ENCODE results near the gene ADGRF4.

ADGRF4 gene

GRCh38 chr6:47678739-47679138 is 19.6 kb upstream of the ADGRF4 start:
- no peaks in the 10 kb centered on the region for H3K9me3 ChIP-seq (ENCODE audit: low read length)
- H3K9me2 ChIP-seq (ENCODE audit: low read depth, low read length), result no peaks in the 10 kb centered on the region
- H3K79me2 ChIP-seq (ENCODE audit: insufficient read depth, low read length), result no peaks in the 10 kb centered on the region
- no peak overlapping the region for H2AFZ ChIP-seq (ENCODE audit: low read length)
- no peak overlapping the region for H3K27ac ChIP-seq (ENCODE audit: low read depth, low read length, poor library complexity, severe bottlenecking)
- no peak overlapping the region for H3K4me3 ChIP-seq (ENCODE audit: low read depth, low read length, poor library complexity, severe bottlenecking)
- TF ChIP-seq CTCF (IDR thresholded peaks at IDR 0.05; ENCODE audit: low read length) (no peak), EZH2 (IDR thresholded peaks at IDR 0.05; ENCODE audit: borderline replicate concordance, low read length) (no peak)
- H3F3A ChIP-seq (ENCODE audit: insufficient read depth, low read length), result no peaks in the 10 kb centered on the region
- no peaks in the 10 kb centered on the region for H3K4me1 ChIP-seq (ENCODE audit: insufficient read depth, low read length, severe bottlenecking)
- no peak overlapping the region for H3K9ac ChIP-seq (ENCODE audit: low read length)
- H3K4me2 ChIP-seq (ENCODE audit: low read length), result no peak overlapping the region
- H3K36me3 ChIP-seq (ENCODE audit: insufficient read depth, low read length), result no peaks in the 10 kb centered on the region
- H4K20me1 ChIP-seq (ENCODE audit: insufficient read depth, low read length), result no peaks in the 10 kb centered on the region
- H3K27me3 ChIP-seq (ENCODE audit: insufficient read depth, low read length), result no peaks in the 10 kb centered on the region; the same call in 1 of the 2 replicates

GRCh38 chr6:47679322-47679906 is 19.0 kb upstream of the ADGRF4 start:
- H3K9me2 ChIP-seq (ENCODE audit: low read depth, low read length), result no peaks in the 10 kb centered on the region

DNA sequence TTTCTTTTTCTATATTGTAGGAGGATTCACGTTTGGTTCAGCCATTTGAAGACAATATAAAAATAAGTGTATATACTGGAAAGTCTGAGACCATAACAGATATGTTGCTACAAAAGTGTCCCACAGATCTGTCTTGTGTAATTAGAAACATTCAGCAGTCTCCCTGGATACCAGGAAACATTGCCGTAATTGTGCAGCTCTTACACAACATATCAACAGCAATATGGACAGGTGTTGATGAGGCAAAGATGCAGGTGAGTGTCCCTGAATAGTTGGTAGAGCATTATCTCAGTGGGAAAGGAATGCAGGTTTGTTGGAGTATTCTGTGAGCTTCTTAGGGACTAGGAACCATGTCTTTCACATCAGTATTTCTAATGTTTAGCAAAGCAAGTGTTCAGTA is 18.3 kb upstream of the ADGRF4 start:
- H3K9me3 ChIP-seq (ENCODE audit: low read length), result no peaks in the 10 kb centered on the region
- no peaks in the 10 kb centered on the region for H4K20me1 ChIP-seq (ENCODE audit: insufficient read depth, low read length)
- H3K4me2 ChIP-seq (ENCODE audit: low read length), result no peak overlapping the region
- no peaks in the 10 kb centered on the region for H3K79me2 ChIP-seq (ENCODE audit: insufficient read depth, low read length)
- H3K27ac ChIP-seq (ENCODE audit: low read depth, low read length, poor library complexity, severe bottlenecking), result no peak overlapping the region
- H3K4me1 ChIP-seq (ENCODE audit: insufficient read depth, low read length, severe bottlenecking), result no peaks in the 10 kb centered on the region
- no peaks in the 10 kb centered on the region for H3F3A ChIP-seq (ENCODE audit: insufficient read depth, low read length)
- no peaks in the 10 kb centered on the region for H3K9me2 ChIP-seq (ENCODE audit: low read depth, low read length)
- H3K36me3 ChIP-seq (ENCODE audit: insufficient read depth, low read length), result no peaks in the 10 kb centered on the region
- no peak overlapping the region for H3K4me3 ChIP-seq (ENCODE audit: low read depth, low read length, poor library complexity, severe bottlenecking)
- H3K9ac ChIP-seq (ENCODE audit: low read length), result no peak overlapping the region
- no peaks in the 10 kb centered on the region; the same call in 1 of the 2 replicates for H3K27me3 ChIP-seq (ENCODE audit: insufficient read depth, low read length)
- no peak overlapping the region for H2AFZ ChIP-seq (ENCODE audit: low read length)
- TF ChIP-seq CTCF (IDR thresholded peaks at IDR 0.05; ENCODE audit: low read length) (no peak), EZH2 (IDR thresholded peaks at IDR 0.05; ENCODE audit: borderline replicate concordance, low read length) (no peak)

More at GRCh38 chr6:47679322-47679906, 19.0 kb upstream of the ADGRF4 start:
- Histone ChIP-seq H3K4me1 (ENCODE audit: insufficient read depth, low read length, severe bottlenecking) (no peaks in the 10 kb centered on the region), H4K20me1 (ENCODE audit: insufficient read depth, low read length) (no peaks in the 10 kb centered on the region), H3F3A (ENCODE audit: insufficient read depth, low read length) (no peaks in the 10 kb centered on the region), H3K79me2 (ENCODE audit: insufficient read depth, low read length) (no peaks in the 10 kb centered on the region), H3K4me2 (ENCODE audit: low read length) (no peak overlapping the region), H3K9ac (ENCODE audit: low read length) (no peak overlapping the region), H3K27ac (ENCODE audit: low read depth, low read length, poor library complexity, severe bottlenecking) (no peak overlapping the region), H3K27me3 (ENCODE audit: insufficient read depth, low read length) (no peaks in the 10 kb centered on the region; the same call in 1 of the 2 replicates), H3K4me3 (ENCODE audit: low read depth, low read length, poor library complexity, severe bottlenecking) (no peak overlapping the region), H2AFZ (ENCODE audit: low read length) (no peak overlapping the region), H3K9me3 (ENCODE audit: low read length) (no peaks in the 10 kb centered on the region), H3K36me3 (ENCODE audit: insufficient read depth, low read length) (no peaks in the 10 kb centered on the region)
- TF ChIP-seq CTCF (IDR thresholded peaks at IDR 0.05; ENCODE audit: low read length) (no peak), EZH2 (IDR thresholded peaks at IDR 0.05; ENCODE audit: borderline replicate concordance, low read length) (no peak)

All from OCI-LY1 (cell line).